Measurements from ENCODE around the gene TP53RK.

Gene TP53RK

GRCh38 chr20:46638134-46638897 lies 50.9 kb downstream of the TP53RK start:
- no peak for DNase-seq (ENCODE audit: low spot score)

- DNase-seq (ENCODE audit: low spot score), result no peak
Measured at GRCh38 chr20:46637427-46638133, 51.7 kb downstream of the TP53RK start.

- DNase-seq (ENCODE audit: low spot score), result no peak
Measured at GRCh38 chr20:46637020-46637419, 52.2 kb downstream of the TP53RK start.

DNA sequence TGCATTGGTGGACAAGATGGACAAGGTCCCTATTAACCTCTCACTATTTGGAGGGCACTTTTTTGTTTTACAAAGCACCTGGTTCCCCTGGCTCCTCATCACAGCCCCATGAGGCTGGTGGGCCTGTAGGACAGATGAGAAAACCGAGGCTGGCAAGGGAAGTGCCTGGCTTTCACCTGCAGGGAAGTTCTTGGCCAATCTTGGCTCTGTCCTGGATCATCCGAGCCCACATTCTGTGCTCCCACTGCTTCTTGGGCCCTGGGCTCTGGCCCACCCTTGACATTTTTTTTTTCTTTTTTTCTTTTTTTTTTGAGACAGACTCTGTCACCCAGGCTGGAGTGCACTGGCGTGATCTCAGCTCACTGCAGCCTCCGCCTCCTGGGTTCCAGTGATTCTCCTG lies 52.7 kb downstream of the TP53RK start:
- no peak for DNase-seq (ENCODE audit: low spot score)

DNA sequence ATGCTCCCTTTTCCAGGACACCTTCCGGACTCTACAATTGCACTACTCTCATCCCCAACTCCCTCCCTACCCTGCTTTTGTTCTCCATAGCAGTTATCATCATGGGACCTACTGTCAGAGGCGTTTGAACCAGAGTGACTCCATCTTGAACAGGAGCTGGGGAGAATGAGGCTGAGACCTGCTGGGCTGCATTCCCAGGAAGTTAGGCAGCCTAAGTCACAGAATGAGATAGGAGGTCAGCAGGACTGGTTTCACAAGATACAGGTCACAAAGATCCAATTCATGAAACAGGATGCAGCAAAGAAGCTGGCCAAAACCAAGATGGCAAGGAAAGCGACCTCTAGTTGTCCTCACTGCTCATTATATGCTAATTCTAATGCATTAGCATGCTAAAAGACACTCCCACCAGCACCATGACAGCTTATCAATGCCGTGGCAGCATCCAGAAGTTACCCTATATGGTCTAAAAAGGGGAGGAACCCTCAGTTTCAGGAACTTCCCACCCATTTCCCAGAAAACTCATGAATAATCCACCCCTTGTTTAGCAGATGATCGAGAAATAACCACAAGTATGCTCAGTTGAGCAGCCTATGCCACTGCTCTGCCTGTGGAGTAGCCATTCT lies 53.6 kb downstream of the TP53RK start:
- DNase-seq (ENCODE audit: low spot score), result no peak

- DNase-seq (ENCODE audit: low spot score), result no peak
Measured at GRCh38 chr20:46634528-46634927, 54.7 kb downstream of the TP53RK start.
